Small intestine (tissue), 4 donors: Measurements from ENCODE around the gene NACAD. TPM values are rescaled to one million over a fixed set of nuclear protein-coding genes. Genes with fewer than 3 reads are reported as not detected.

ENCODE experiments used
- polyA plus RNA-seq, 4 donors: library from polyadenylated mRNA; stranded (reverse) in 3 of 4; unstranded in 1 of 4; fragments of 200-250 nt in 3 of 4; fragments of 120-200 nt in 1 of 4; gene quantifications; one replicate each; pipeline versions ENCODE4 v1.2.1 to v1.2.3, GENCODE V29; 2013
- donor health status: healthy with polysubstance abuse.
- donor health status: Bipolar disorder and iron deficiency.
- donor health status: healthy.

The NACAD gene
- polyA plus RNA-seq, 4 donors, result 0.22 to 2.9 (median 1.1) TPM

Other genes with a start within 250 kb of the NACAD start
- 100 to 1,000 TPM in 2 of 4 donors, 10 to 100 TPM in 2; 76.7 to 159 (median 110) TPM for gene H2AZ2, start 240.9 kb downstream of the NACAD start, polyA plus RNA-seq
- gene PURB, start 203.4 kb downstream of the NACAD start, polyA plus RNA-seq, result 10 to 100 TPM in 1 of 4 donors, 1 to 10 TPM in 3; 4.1 to 20.9 (median 6.3) TPM
- 1 to 10 TPM; 1.3 to 4.1 (median 1.9) TPM for gene MYO1G, start 110.0 kb downstream of the NACAD start, polyA plus RNA-seq
- 10 to 100 TPM; 17.8 to 32.3 (median 24.7) TPM for gene CCM2, start 88.8 kb downstream of the NACAD start, polyA plus RNA-seq
- 10 to 100 TPM; 44.9 to 70.7 (median 58.2) TPM for gene TBRG4, start 22.7 kb upstream of the NACAD start, polyA plus RNA-seq
- 10 to 100 TPM in 1 of 4 donors, 1 to 10 TPM in 2, under 1 TPM in 1; 0.67 to 48.6 (median 4.1) TPM for gene RAMP3, start 68.8 kb upstream of the NACAD start, polyA plus RNA-seq